WTC11 (cell line): Measurements from ENCODE around the gene RBX1. TPM values are rescaled to one million over a fixed set of nuclear protein-coding genes. Genes with fewer than 3 reads are reported as not detected.
"Not testable (repeated sequence)": the region's sequence is repeated elsewhere in the genome, so short reads cannot be mapped to it uniquely, and the experiment has no call there.

ENCODE experiments used
- ATAC-seq: fragments of 200-7000 bp; cut with Tn5 transposase; 2 replicates; pipeline ENCODE4 v1.10.0; 2021; ENCODE audit warnings: mild to moderate bottlenecking, moderate library complexity
- CTCF ChIA-PET: fragments of 300-600 bp; sonication (Branson Sonifier 250); formaldehyde crosslinking; loops from one replicate; lab custom pipeline; 2021; ENCODE audit warnings: antibody characterized with exemption; lab: Charles Lee
- POLR2A ChIA-PET: fragments of 350-600 bp; sonication (Branson Sonifier 250); formaldehyde crosslinking; loops from one replicate; lab custom pipeline; 2021; ENCODE audit warnings: antibody characterized with exemption; lab: Charles Lee
- DNase-seq: peaks from one replicate; pipeline ENCODE4 v3.0.0; 2021; ENCODE audit warnings: low spot score
- H3K27ac Mint-ChIP-seq: 2 replicates; pipeline ENCODE4 v1.8.0; 2021; ENCODE audit warnings: mixed read lengths
- H3K27me3 Mint-ChIP-seq: 2 replicates; pipeline ENCODE4 v1.8.0; 2021; ENCODE audit warnings: low read depth, mild to moderate bottlenecking, moderate library complexity, mixed read lengths
- H3K36me3 Mint-ChIP-seq: 2 replicates; pipeline ENCODE4 v1.8.0; 2021; ENCODE audit warnings: mixed read lengths
- H3K4me1 Mint-ChIP-seq: 2 replicates; pipeline ENCODE4 v1.8.0; 2022; ENCODE audit warnings: mixed read lengths
- H3K4me3 Mint-ChIP-seq: 2 replicates; pipeline ENCODE4 v1.8.0; 2021; ENCODE audit warnings: mild to moderate bottlenecking, moderate library complexity, mixed read lengths
- H3K9me3 Mint-ChIP-seq: 2 replicates; pipeline ENCODE4 v1.8.0; 2021; ENCODE audit warnings: mixed read lengths
- ATF1 ChIP-seq: sonication (generic); formaldehyde crosslinking; IDR thresholded peaks from 2 replicates; pipeline ENCODE4 v1.8.1; 2023; ENCODE audit warnings: mild to moderate bottlenecking, moderate library complexity, missing genetic modification reagents
- FOXP1 ChIP-seq: sonication (generic); formaldehyde crosslinking; IDR thresholded peaks from 2 replicates; pipeline ENCODE4 v1.8.0; 2022; ENCODE audit warnings: missing genetic modification reagents, mild to moderate bottlenecking, moderate library complexity, borderline replicate concordance
- IRF2 ChIP-seq: sonication (generic); formaldehyde crosslinking; IDR thresholded peaks from 2 replicates; pipeline ENCODE4 v1.8.0; 2022; ENCODE audit warnings: low read depth, missing genetic modification reagents, borderline replicate concordance
- JUN ChIP-seq: sonication (generic); formaldehyde crosslinking; IDR thresholded peaks from 2 replicates; pipeline ENCODE4 v1.8.0; 2023; ENCODE audit warnings: mild to moderate bottlenecking, missing genetic modification reagents
- KAT7 ChIP-seq: sonication (generic); formaldehyde crosslinking; IDR thresholded peaks from 2 replicates; pipeline ENCODE4 v1.8.1; 2023; ENCODE audit warnings: missing genetic modification reagents, mild to moderate bottlenecking, borderline replicate concordance
- MAX ChIP-seq: sonication (generic); formaldehyde crosslinking; IDR thresholded peaks from 2 replicates; pipeline ENCODE4 v1.8.0; 2022; ENCODE audit warnings: mild to moderate bottlenecking, missing genetic modification reagents
- MXD4 ChIP-seq: fragments of 250-450 bp; sonication (Bioruptor Pico); IDR thresholded peaks from 2 replicates; pipeline ENCODE4 v1.8.0; 2021; ENCODE audit warnings: mild to moderate bottlenecking, moderate library complexity, borderline replicate concordance
- NFATC4 ChIP-seq: fragments of 250-450 bp; sonication (Bioruptor Pico); IDR thresholded peaks from 2 replicates; pipeline ENCODE4 v1.9.0; 2021; ENCODE audit warnings: mild to moderate bottlenecking
- NFYB ChIP-seq: sonication (generic); formaldehyde crosslinking; conservative IDR thresholded peaks from 2 replicates; pipeline ENCODE4 v1.8.0; 2022; ENCODE audit warnings: low read depth, missing genetic modification reagents
- RORB ChIP-seq: fragments of 250-450 bp; sonication (Bioruptor Pico); IDR thresholded peaks from 2 replicates; pipeline ENCODE4 v1.9.0; 2021; ENCODE audit warnings: mild to moderate bottlenecking
- TEAD4 ChIP-seq: sonication (generic); formaldehyde crosslinking; IDR thresholded peaks from 2 replicates; pipeline ENCODE4 v1.8.0; 2022; ENCODE audit warnings: mild to moderate bottlenecking, missing genetic modification reagents
- USF1 ChIP-seq: sonication (generic); formaldehyde crosslinking; IDR thresholded peaks from 2 replicates; pipeline ENCODE4 v1.8.0; 2022; ENCODE audit warnings: mild to moderate bottlenecking, missing genetic modification reagents
- ZBTB21 ChIP-seq: sonication (generic); formaldehyde crosslinking; IDR thresholded peaks from 2 replicates; pipeline ENCODE4 v1.8.1; 2023; ENCODE audit warnings: mild to moderate bottlenecking, missing genetic modification reagents, borderline replicate concordance
- ZNF121 ChIP-seq: sonication (generic); formaldehyde crosslinking; IDR thresholded peaks from 2 replicates; pipeline ENCODE4 v1.8.0; 2023; ENCODE audit warnings: missing genetic modification reagents
- ZNF219 ChIP-seq: sonication (generic); formaldehyde crosslinking; IDR thresholded peaks from 2 replicates; pipeline ENCODE4 v1.8.0; 2023; ENCODE audit warnings: missing genetic modification reagents, mild to moderate bottlenecking, borderline replicate concordance
- ZNF263 ChIP-seq: sonication (generic); formaldehyde crosslinking; IDR thresholded peaks from 2 replicates; pipeline ENCODE4 v1.8.1; 2022; ENCODE audit warnings: low read depth, mild to moderate bottlenecking, moderate library complexity, missing genetic modification reagents
- ZNF532 ChIP-seq: fragments of 250-450 bp; sonication (Bioruptor Pico); IDR thresholded peaks from 2 replicates; pipeline ENCODE4 v1.9.0; 2021; ENCODE audit warnings: mild to moderate bottlenecking, borderline replicate concordance
- ZNF671 ChIP-seq: fragments of 250-450 bp; sonication (Bioruptor Pico); IDR thresholded peaks from 2 replicates; pipeline ENCODE4 v1.8.0; 2021; ENCODE audit warnings: mild to moderate bottlenecking
- total RNA-seq: library from RNA; stranded (reverse); gene quantifications from 3 replicates; pipeline ENCODE4 v1.2.3, GENCODE V29; 2021
- TF ChIP-seq, protein P1 (sequence below): sonication (generic); formaldehyde crosslinking; IDR thresholded peaks from 2 replicates; pipeline ENCODE4 v1.8.1; 2023; ENCODE audit warnings: mild to moderate bottlenecking, moderate library complexity, missing genetic modification reagents
- TF ChIP-seq, protein P2 (sequence below): sonication (generic); formaldehyde crosslinking; IDR thresholded peaks from 2 replicates; pipeline ENCODE4 v1.8.0; 2023; ENCODE audit warnings: mild to moderate bottlenecking, missing genetic modification reagents

Gene RBX1
- total RNA-seq, 1 experiment from 2014 or later: 70.8 TPM

DNA sequence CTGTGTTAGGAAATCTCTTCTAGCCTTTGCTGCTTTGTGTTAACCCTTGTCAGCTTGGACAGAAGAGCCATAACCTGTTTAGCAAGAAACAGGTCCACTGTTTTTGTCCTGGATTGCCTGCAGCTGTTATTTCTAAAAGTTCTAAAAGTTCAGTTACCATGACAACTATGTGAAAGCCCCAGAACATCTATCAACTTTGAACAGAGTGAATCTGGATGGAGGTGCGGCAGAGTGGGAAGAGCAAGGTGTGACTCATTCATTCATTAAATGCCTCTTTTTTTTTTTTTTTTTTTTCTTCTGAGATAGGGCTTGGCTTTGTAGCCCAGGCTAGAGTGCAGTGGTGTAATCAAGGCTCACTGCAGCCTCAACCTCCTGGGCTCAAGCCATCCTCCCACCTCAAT is 50.5 kb downstream of the RBX1 start (continued):
- TF ChIP-seq ATF1 (no peak), ZBTB21 (CRISPR knock-in tag) (no peak)
- TF ChIP-seq, all 79 proteins: peak for 0

DNA sequence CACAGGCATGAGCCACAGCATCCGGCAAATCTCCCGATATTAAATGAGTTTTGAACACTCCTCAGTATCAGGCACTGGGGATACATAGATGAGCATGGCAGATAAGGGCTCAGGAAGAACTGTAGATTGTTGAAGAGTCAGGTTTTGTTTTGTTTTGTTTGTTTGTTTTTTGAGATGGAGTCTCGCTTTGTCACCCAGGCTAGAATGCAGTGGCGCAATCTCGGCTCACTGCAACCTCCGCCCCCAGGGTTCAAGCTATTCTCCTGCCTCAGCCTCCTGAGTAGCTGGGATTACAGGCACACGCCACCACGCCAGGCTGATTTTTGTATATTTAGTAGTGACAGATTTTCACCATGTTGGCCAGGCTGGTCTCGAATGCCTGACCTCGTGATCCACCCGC is 51.2 kb downstream of the RBX1 start:
- ATAC-seq, H3K4me1 Mint-ChIP-seq, POLR2A ChIA-PET: not testable (repeated sequence)

GRCh38 chr22:41003066-41003465 is 51.9 kb downstream of the RBX1 start:
- no peak overlapping the region for H3K27ac Mint-ChIP-seq
- H3K4me3 Mint-ChIP-seq: no peak overlapping the region
- no peak for ATAC-seq
- peaks cover 5% of the 10 kb centered on the region for H3K4me1 Mint-ChIP-seq
- TF ChIP-seq FOXP1 (CRISPR knock-in tag): no peak
- TF ChIP-seq USF1 (CRISPR knock-in tag): no peak
- TF ChIP-seq ZNF532 (CRISPR knock-in tag): no peak
- TF ChIP-seq MXD4 (CRISPR knock-in tag): no peak
- TF ChIP-seq MAX (CRISPR knock-in tag): no peak
- peaks cover 6% of the 10 kb centered on the region for H3K9me3 Mint-ChIP-seq
- CTCF ChIA-PET: interaction anchor here (1.1 to 1.3 kb wide), 2 partner anchors 80 to 104 kb away, joined by 3 read pairs; no protein-coding TSS in a partner anchor
- H3K27me3 Mint-ChIP-seq: no peaks in the 10 kb centered on the region
- POLR2A ChIA-PET: interaction anchor here (1.0 kb wide), 1 partner anchor 51 kb away, joined by 3 read pairs; no protein-coding TSS in a partner anchor
- no peak for DNase-seq
- H3K36me3 Mint-ChIP-seq: no peaks in the 10 kb centered on the region

More for the DNA sequence above, 51.2 kb downstream of the RBX1 start:
- not testable (repeated sequence) for H3K36me3 Mint-ChIP-seq, H3K9me3 Mint-ChIP-seq, H3K27me3 Mint-ChIP-seq, DNase-seq, H3K27ac Mint-ChIP-seq, H3K4me3 Mint-ChIP-seq
- CTCF ChIA-PET: interaction anchor here (1.1 to 1.5 kb wide), 2 partner anchors 80 to 103 kb away, joined by 3 to 8 read pairs; no protein-coding TSS in a partner anchor

- Mint-ChIP-seq H3K9me3 (peaks cover 6% of the 10 kb centered on the region), H3K36me3 (no peaks in the 10 kb centered on the region), H3K27me3 (no peaks in the 10 kb centered on the region), H3K27ac (peak overlapping the region; percentile 60; the same call in 1 of the 2 replicates), H3K4me1 (peaks cover 5% of the 10 kb centered on the region), H3K4me3 (no peak overlapping the region)
- ChIA-PET POLR2A (interaction anchor here (1.0 kb wide), 1 partner anchor 52 kb away, joined by 3 read pairs; no protein-coding TSS in a partner anchor), CTCF (interaction anchor here (1.3 kb wide), 1 partner anchor 81 kb away, joined by 3 read pairs; no protein-coding TSS in a partner anchor)
- no peak for DNase-seq
- no peak for ATAC-seq
- TF ChIP-seq RORB (CRISPR knock-in tag) (no peak), NFATC4 (CRISPR knock-in tag) (no peak), NFYB (CRISPR knock-in tag) (no peak), ZNF219 (CRISPR knock-in tag) (no peak), IRF2 (CRISPR knock-in tag) (no peak), ZNF263 (no peak), JUN (no peak), ZNF121 (no peak), KAT7 (CRISPR knock-in tag) (no peak), TEAD4 (CRISPR knock-in tag) (no peak), ZNF671 (CRISPR knock-in tag) (no peak)
- TF ChIP-seq, protein P1, sequence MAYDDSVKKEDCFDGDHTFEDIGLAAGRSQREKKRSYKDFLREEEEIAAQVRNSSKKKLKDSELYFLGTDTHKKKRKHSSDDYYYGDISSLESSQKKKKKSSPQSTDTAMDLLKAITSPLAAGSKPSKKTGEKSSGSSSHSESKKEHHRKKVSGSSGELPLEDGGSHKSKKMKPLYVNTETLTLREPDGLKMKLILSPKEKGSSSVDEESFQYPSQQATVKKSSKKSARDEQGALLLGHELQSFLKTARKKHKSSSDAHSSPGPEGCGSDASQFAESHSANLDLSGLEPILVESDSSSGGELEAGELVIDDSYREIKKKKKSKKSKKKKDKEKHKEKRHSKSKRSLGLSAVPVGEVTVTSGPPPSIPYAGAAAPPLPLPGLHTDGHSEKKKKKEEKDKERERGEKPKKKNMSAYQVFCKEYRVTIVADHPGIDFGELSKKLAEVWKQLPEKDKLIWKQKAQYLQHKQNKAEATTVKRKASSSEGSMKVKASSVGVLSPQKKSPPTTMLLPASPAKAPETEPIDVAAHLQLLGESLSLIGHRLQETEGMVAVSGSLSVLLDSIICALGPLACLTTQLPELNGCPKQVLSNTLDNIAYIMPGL: no peak
- TF ChIP-seq, protein P2, sequence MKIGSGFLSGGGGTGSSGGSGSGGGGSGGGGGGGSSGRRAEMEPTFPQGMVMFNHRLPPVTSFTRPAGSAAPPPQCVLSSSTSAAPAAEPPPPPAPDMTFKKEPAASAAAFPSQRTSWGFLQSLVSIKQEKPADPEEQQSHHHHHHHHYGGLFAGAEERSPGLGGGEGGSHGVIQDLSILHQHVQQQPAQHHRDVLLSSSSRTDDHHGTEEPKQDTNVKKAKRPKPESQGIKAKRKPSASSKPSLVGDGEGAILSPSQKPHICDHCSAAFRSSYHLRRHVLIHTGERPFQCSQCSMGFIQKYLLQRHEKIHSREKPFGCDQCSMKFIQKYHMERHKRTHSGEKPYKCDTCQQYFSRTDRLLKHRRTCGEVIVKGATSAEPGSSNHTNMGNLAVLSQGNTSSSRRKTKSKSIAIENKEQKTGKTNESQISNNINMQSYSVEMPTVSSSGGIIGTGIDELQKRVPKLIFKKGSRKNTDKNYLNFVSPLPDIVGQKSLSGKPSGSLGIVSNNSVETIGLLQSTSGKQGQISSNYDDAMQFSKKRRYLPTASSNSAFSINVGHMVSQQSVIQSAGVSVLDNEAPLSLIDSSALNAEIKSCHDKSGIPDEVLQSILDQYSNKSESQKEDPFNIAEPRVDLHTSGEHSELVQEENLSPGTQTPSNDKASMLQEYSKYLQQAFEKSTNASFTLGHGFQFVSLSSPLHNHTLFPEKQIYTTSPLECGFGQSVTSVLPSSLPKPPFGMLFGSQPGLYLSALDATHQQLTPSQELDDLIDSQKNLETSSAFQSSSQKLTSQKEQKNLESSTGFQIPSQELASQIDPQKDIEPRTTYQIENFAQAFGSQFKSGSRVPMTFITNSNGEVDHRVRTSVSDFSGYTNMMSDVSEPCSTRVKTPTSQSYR (CRISPR knock-in tag): no peak
Measured at GRCh38 chr22:41003976-41004375, 52.8 kb downstream of the RBX1 start.
